CD4-positive, alpha-beta T cell (primary cell): Measurements from ENCODE around the gene NUP210. TPM values are rescaled to one million over a fixed set of nuclear protein-coding genes. Genes with fewer than 3 reads are reported as not detected.

ENCODE experiments used
- ATAC-seq: fragments of 200-7000 bp; cut with Tn5 transposase; one replicate; pipeline ENCODE4 v1.10.0; 2022; ENCODE audit warnings: mild to moderate bottlenecking; ENCODE audit not compliant: poor library complexity
- CTCF ChIA-PET: fragments of 350-600 bp; sonication (Branson Sonifier 250); formaldehyde crosslinking; loops from one replicate; lab custom pipeline; 2021; ENCODE audit warnings: antibody characterized with exemption, inconsistent platforms; lab: Charles Lee
- POLR2A ChIA-PET: fragments of 350-600 bp; sonication (Branson Sonifier 250); formaldehyde crosslinking; loops from one replicate; lab custom pipeline; 2021; ENCODE audit warnings: antibody characterized with exemption, inconsistent platforms; lab: Charles Lee
- DNase-seq, 14 experiments: peaks; one replicate each; pipeline ENCODE4 v3.0.0-alpha.2; 2013 to 2020; ENCODE audit warnings: mixed read lengths in 2 of 14
- H3K27ac ChIP-seq, 2 donors: one replicate each; pipeline versions ENCODE4 v1.5.1 to v1.7.0; 2013; ENCODE audit warnings: low read length in 2 of 2, low read depth in 1 of 2, mild to moderate bottlenecking in 1 of 2
- H3K27me3 ChIP-seq, 2 experiments: 1 replicate in 1 of 2; 2 replicates in 1 of 2; pipeline versions ENCODE4 v1.6.1 to v1.7.0; 2013; ENCODE audit warnings: low read length in 2 of 2, control low read depth in 1 of 2, mild to moderate bottlenecking in 1 of 2, moderate library complexity in 1 of 2; ENCODE audit not compliant: insufficient read depth in 2 of 2, control insufficient read depth in 1 of 2
- H3K36me3 ChIP-seq: one replicate; pipeline ENCODE4 v1.6.1; 2013; ENCODE audit warnings: low read length, control low read depth; ENCODE audit not compliant: insufficient read depth
- H3K4me1 ChIP-seq: one replicate; pipeline ENCODE4 v1.6.1; 2013; ENCODE audit warnings: low read length, control low read depth; ENCODE audit not compliant: insufficient read depth
- H3K4me3 ChIP-seq: one replicate; pipeline ENCODE4 v1.5.1; 2013; ENCODE audit warnings: mild to moderate bottlenecking, low read length, moderate library complexity
- H3K9me3 ChIP-seq, 2 experiments: 1 replicate in 1 of 2; 2 replicates in 1 of 2; pipeline versions ENCODE4 v1.6.1 to v1.7.0; 2013; ENCODE audit warnings: low read length in 2 of 2, mild to moderate bottlenecking in 2 of 2, control low read depth in 1 of 2, moderate library complexity in 1 of 2; ENCODE audit not compliant: control insufficient read depth in 1 of 2, insufficient read depth in 1 of 2
- H3K27ac Mint-ChIP-seq: one replicate; pipeline ENCODE4 v1.8.0; 2020; ENCODE audit warnings: mixed read lengths
- H3K27me3 Mint-ChIP-seq: one replicate; pipeline ENCODE4 v1.8.0; 2021; ENCODE audit warnings: mixed read lengths
- H3K36me3 Mint-ChIP-seq: one replicate; pipeline ENCODE4 v1.8.0; 2021; ENCODE audit warnings: low read depth, mixed read lengths
- H3K4me1 Mint-ChIP-seq: one replicate; pipeline ENCODE4 v1.8.0; 2021; ENCODE audit warnings: low read depth, mixed read lengths
- H3K4me3 Mint-ChIP-seq: one replicate; pipeline ENCODE4 v1.8.0; 2020; ENCODE audit warnings: mild to moderate bottlenecking, mixed read lengths
- H3K9me3 Mint-ChIP-seq: one replicate; pipeline ENCODE4 v1.8.0; 2020; ENCODE audit warnings: mixed read lengths
- intact Hi-C, 2 experiments: fragments of 100-400 bp; cut with DNase I in 1 of 2; cut with micrococcal nuclease in 1 of 2; formaldehyde crosslinking; loops; one replicate each; pipeline versions ENCODE4 v1.15.1 to v1.9.0; 2023 to 2025; cut with DNase I, micrococcal nuclease
- total RNA-seq, 174 experiments: library from RNA in 2 of 174; stranded (reverse) in 2 of 174; gene quantifications; one replicate each; pipeline ENCODE4 v1.2.3 and lab custom pipeline; 2021 to 2026
- TF ChIP-seq, protein P1 (sequence below): fragments of 200-600 bp; IDR thresholded peaks from one replicate; pipeline ENCODE4 v1.8.0; 2022; ENCODE audit warnings: antibody characterized with exemption, mild to moderate bottlenecking

NUP210 gene
- total RNA-seq, 2 experiments from 2014 or later, result 82.0 to 83.5 TPM

DNA sequence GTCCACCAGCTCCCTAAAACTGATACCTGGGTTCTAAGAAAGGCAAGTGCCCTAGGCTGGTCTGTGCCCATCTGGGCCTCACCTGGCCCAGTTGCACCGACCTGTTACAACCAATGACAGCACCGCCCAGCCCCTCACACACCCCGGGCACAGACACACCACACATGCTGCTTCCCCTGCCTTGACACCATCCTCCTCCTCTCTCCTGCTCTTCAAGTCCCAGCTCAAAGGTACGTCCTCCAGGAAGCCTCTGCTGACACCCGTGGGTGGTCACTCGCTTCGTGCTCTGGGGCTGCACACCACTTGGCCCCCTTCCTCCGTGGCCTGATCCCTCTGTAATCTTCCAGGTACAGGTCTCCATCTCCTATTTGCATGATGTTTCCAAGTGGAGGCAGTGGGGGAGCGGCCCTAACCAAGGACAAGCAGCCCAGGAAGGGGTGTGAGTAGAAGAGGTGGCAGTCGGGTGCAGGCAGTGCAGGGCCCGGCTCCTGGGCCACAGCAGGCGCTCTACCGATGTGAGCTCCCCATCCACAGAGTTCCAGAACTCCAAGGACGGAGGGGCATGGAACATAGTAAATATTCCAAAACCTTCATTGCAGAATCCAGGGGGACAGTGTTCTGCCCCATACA, 144.6 kb downstream of the NUP210 start:
- no peak overlapping the region for H3K4me3 ChIP-seq
- H3K36me3 ChIP-seq, result no peaks in the 10 kb centered on the region
- Mint-ChIP-seq H3K27ac (no peak overlapping the region), H3K9me3 (no peaks in the 10 kb centered on the region), H3K36me3 (no peaks in the 10 kb centered on the region), H3K4me1 (no peaks in the 10 kb centered on the region), H3K27me3 (peaks cover 22% of the 10 kb centered on the region), H3K4me3 (no peak overlapping the region)
- DNase-seq, result no peak
- H3K9me3 ChIP-seq, result no peaks in the 10 kb centered on the region
- intact Hi-C loops, result loop anchor here in 1 of 2 experiments (10.0 kb wide), 1 partner anchor 421 kb away; no protein-coding TSS in a partner anchor
- no peak overlapping the region for H3K27ac ChIP-seq
- H3K4me1 ChIP-seq, result no peaks in the 10 kb centered on the region
- ATAC-seq, result no peak
- CTCF ChIA-PET, result no interaction called here
- H3K27me3 ChIP-seq, result no peaks in the 10 kb centered on the region
- TF ChIP-seq, protein P1, sequence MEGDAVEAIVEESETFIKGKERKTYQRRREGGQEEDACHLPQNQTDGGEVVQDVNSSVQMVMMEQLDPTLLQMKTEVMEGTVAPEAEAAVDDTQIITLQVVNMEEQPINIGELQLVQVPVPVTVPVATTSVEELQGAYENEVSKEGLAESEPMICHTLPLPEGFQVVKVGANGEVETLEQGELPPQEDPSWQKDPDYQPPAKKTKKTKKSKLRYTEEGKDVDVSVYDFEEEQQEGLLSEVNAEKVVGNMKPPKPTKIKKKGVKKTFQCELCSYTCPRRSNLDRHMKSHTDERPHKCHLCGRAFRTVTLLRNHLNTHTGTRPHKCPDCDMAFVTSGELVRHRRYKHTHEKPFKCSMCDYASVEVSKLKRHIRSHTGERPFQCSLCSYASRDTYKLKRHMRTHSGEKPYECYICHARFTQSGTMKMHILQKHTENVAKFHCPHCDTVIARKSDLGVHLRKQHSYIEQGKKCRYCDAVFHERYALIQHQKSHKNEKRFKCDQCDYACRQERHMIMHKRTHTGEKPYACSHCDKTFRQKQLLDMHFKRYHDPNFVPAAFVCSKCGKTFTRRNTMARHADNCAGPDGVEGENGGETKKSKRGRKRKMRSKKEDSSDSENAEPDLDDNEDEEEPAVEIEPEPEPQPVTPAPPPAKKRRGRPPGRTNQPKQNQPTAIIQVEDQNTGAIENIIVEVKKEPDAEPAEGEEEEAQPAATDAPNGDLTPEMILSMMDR, result no peak
- POLR2A ChIA-PET, result no interaction called here

DNA sequence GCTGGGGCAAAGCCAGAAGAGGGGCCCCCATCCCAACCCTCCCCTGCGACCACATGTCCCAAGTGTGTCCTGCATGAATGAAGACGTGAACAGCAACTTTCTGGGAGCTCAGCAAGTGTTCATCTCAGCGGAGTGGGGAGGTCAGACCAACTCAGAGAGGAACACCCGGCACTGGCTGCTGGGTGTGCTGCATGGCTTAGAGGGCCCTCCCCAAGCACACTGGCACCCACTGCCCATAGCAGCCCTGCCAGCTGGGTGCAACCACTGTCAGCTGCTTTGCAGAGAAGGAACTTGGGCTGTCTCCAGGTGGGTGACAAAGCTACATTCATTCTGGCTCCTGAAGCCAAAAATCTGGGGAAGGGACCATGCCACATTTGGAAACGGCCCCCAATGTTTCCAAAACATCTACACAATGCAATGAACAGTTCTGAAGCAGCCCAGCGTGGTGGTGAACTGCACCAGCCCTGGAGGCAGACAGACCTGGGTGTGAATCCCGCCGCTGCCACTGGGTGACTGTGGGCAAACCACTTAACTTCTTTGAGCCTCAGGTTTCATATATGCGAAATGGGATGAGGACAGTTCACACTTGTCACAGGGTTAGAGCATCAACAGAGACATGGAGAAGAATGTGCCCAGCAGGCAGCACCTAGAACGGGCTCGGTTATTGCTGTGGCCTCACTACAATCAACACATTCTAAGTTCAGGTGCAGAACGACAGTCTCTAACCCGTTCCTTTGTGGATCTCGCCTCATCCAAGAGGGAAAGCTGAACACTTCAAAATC, 145.4 kb downstream of the NUP210 start:
- Mint-ChIP-seq H3K4me3 (no peak overlapping the region), H3K4me1 (no peaks in the 10 kb centered on the region), H3K27me3 (peaks cover 14% of the 10 kb centered on the region), H3K27ac (no peak overlapping the region), H3K9me3 (no peaks in the 10 kb centered on the region), H3K36me3 (no peaks in the 10 kb centered on the region)
- no peaks in the 10 kb centered on the region for H3K27me3 ChIP-seq
- intact Hi-C loops, result loop anchor here in 1 of 2 experiments (10.0 kb wide), 1 partner anchor 420 kb away; no protein-coding TSS in a partner anchor
- ATAC-seq, result no peak
- no peaks in the 10 kb centered on the region for H3K36me3 ChIP-seq
- TF ChIP-seq, protein P1, result no peak
- no peak overlapping the region for H3K4me3 ChIP-seq
- ChIA-PET CTCF (no interaction called here), POLR2A (no interaction called here)
- no peak for DNase-seq
- H3K4me1 ChIP-seq, result no peaks in the 10 kb centered on the region
- H3K9me3 ChIP-seq, result peaks cover 0 to 3% of the 10 kb centered on the region in 2 experiments
- H3K27ac ChIP-seq, result no peak overlapping the region

DNA sequence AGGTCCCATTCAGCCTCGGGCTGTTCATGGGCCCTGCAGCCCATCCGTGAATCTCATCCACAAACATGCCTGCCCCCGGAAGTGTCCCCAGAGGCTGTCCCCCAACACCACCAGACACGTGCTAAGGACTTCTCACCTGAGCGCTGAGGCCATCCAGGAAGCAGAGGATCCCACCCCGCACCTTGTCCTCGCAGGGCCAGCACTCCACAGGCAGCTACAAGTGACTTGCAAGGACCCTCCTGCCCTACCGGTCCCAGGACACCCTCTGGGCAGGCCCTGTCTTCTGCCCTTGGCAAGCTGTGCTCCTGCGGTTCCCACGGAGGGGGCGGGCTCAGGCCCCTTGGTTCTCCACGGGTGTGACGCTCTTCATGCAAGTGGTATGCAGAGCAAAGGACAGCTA, 146.0 kb downstream of the NUP210 start:
- H3K27me3 ChIP-seq, result no peaks in the 10 kb centered on the region
- H3K4me3 ChIP-seq, result no peak overlapping the region
- ATAC-seq, result no peak
- no peak for DNase-seq
- intact Hi-C loops, result loop anchor here in 1 of 2 experiments (10.0 kb wide), 1 partner anchor 419 kb away; no protein-coding TSS in a partner anchor
- no peaks in the 10 kb centered on the region for H3K36me3 ChIP-seq
- H3K27me3 Mint-ChIP-seq, result peaks cover 14% of the 10 kb centered on the region
- ChIA-PET POLR2A (no interaction called here), CTCF (no interaction called here)
- no peaks in the 10 kb centered on the region for H3K4me1 Mint-ChIP-seq
- H3K36me3 Mint-ChIP-seq, result no peaks in the 10 kb centered on the region
- H3K9me3 ChIP-seq, result peaks cover 0 to 10% of the 10 kb centered on the region in 2 experiments
- H3K27ac Mint-ChIP-seq, result no peak overlapping the region
- no peak overlapping the region for H3K4me3 Mint-ChIP-seq
- TF ChIP-seq, protein P1, result no peak
- H3K9me3 Mint-ChIP-seq, result no peaks in the 10 kb centered on the region
- H3K4me1 ChIP-seq, result no peaks in the 10 kb centered on the region
- no peak overlapping the region for H3K27ac ChIP-seq
